ENCODE results near the gene EEF2K.

The EEF2K gene

DNA sequence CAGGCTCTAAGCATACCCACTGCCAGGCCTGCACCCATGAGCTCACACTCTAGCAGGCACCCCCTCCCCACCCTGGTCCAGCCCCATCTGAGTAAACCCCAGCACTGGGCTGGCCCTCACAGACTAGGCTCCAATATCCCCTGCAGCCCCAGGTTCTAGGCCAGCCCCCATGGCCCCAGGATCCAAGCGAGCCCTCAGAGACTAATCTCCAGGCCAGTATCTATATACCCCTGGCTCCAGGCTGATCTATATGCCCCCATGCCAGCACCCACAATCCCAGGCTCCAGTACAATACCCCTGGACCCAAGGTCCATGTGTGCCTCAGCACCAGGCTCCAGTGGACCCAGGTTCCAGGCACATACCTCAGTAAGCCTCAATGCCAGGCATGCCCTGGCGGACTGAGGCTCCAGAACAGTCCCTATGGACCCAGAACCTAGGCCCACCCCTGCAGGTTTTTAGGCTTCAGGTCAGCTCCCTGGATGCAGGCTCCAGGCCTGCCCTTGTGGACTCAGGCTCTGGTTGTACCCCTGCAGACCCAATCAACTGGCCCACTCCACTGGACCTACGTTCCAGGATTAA lies 129.7 kb downstream of the EEF2K start:
- DNase-seq (ENCODE audit: low read depth): no peak
- no peak for TF ChIP-seq CTCF (conservative IDR thresholded peaks at IDR 0.05; ENCODE audit: low read length)
- no peak overlapping the region for H3K4me3 ChIP-seq (ENCODE audit: low read length)

DNA sequence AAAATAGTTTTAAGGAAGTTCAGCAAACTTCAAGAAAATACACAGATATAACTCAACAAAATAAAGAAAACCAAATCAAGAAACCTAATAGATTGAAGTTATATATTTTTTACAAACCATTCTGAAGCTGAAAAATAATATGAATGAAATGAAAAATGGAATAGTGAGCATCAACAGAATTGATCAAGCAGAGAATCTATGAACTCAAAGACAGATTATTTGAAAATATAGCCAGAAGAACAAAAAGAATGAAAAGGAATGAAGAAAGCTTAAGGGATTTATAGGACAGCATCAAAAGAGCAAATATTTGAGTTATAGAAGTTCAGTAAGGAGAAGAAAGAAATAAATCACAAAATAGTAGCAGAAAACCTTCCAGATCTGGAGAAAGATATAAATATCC lies 130.5 kb downstream of the EEF2K start:
- H3K4me3 ChIP-seq (ENCODE audit: low read length): no peak overlapping the region
- DNase-seq (ENCODE audit: low read depth): no peak
- TF ChIP-seq CTCF (conservative IDR thresholded peaks at IDR 0.05; ENCODE audit: low read length): no peak

DNA sequence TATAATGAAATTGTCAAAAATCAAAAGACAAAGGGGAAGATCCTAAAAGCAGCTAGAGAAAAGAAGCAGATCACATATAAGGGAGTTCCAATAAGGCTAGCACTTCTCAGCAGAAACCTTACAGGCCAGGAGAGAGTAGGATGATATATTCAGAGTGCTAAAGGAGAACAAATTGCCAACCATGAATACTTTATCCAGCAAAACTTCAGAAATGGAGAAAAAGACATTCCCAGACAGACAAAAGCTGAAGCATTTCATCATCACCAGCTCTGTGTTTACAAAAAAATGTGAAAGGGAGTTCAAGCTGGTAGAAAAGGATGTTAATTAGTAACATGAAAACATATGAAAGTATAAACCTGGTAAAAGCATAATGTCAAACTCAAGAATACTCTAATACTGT lies 131.0 kb downstream of the EEF2K start:
- no peak for TF ChIP-seq CTCF (conservative IDR thresholded peaks at IDR 0.05; ENCODE audit: low read length)
- no peak overlapping the region for H3K4me3 ChIP-seq (ENCODE audit: low read length)
- DNase-seq (ENCODE audit: low read depth): no peak

GRCh38 chr16:22337849-22338635 lies 132.0 kb downstream of the EEF2K start:
- no peak for DNase-seq (ENCODE audit: low read depth)
- no peak overlapping the region for H3K4me3 ChIP-seq (ENCODE audit: low read length)
- no peak for TF ChIP-seq CTCF (conservative IDR thresholded peaks at IDR 0.05; ENCODE audit: low read length)

Data from AG10803 (cell line).